ENCODE results near the gene PLS1. TPM values are rescaled to one million over a fixed set of nuclear protein-coding genes. Genes with fewer than 3 reads are reported as not detected.
A peak's percentile ranks its signal among the peaks of the same experiment; 100 is the strongest.
"Not testable (repeated sequence)": the region's sequence is repeated elsewhere in the genome, so short reads cannot be mapped to it uniquely, and the experiment has no call there.

PLS1 gene
- total RNA-seq, 2 donors from 2014 or later = 3.2 to 5.3 TPM

GRCh38 chr3:142691527-142691926 is 95.3 kb downstream of the PLS1 start:
- H3K27me3 Mint-ChIP-seq (ENCODE audit: low read depth) = no peaks in the 10 kb centered on the region
- no peaks in the 10 kb centered on the region for H3K9me3 Mint-ChIP-seq
- no peak overlapping the region for H3K4me3 Mint-ChIP-seq
- ATAC-seq (replicated peaks in 1 of 2) (no peak), DNase-seq (no peak)
- no peaks in the 10 kb centered on the region for H3K36me3 Mint-ChIP-seq (ENCODE audit: insufficient read depth in 2 of 2)
- H3K27ac Mint-ChIP-seq = no peak overlapping the region
- no peaks in the 10 kb centered on the region for H3K4me1 Mint-ChIP-seq (ENCODE audit: low read depth)

GRCh38 chr3:142693136-142693853 is 97.1 kb downstream of the PLS1 start:
- H3K27me3 Mint-ChIP-seq (ENCODE audit: low read depth) = no peaks in the 10 kb centered on the region
- H3K36me3 Mint-ChIP-seq (ENCODE audit: insufficient read depth in 2 of 2) = no peaks in the 10 kb centered on the region
- no peaks in the 10 kb centered on the region for H3K9me3 Mint-ChIP-seq
- ATAC-seq (replicated peaks in 1 of 2) (no peak), DNase-seq (no peak)
- H3K27ac Mint-ChIP-seq = no peak overlapping the region
- H3K4me3 Mint-ChIP-seq = no peak overlapping the region
- no peaks in the 10 kb centered on the region for H3K4me1 Mint-ChIP-seq (ENCODE audit: low read depth)

DNA sequence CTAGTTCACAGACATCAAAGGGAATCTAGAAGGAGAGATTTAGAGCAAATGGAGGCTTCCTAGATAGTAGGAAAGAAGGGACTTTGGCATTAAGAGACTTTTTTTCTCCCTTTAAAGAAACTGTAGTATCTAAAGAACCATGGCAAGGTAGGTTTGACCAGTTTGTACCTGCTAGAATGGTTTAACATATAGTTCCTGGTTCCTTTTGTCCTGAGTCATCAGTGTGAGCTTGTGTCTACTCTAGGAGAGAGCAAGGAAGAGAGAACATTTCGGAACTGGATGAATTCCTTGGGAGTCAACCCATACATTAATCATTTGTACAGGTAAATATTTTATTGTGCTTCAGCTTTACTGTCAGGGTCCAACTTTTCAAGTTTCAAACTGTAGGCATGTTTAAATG is 98.0 kb downstream of the PLS1 start:
- Mint-ChIP-seq H3K9me3 (no peaks in the 10 kb centered on the region), H3K4me1 (ENCODE audit: low read depth) (no peaks in the 10 kb centered on the region), H3K36me3 (ENCODE audit: insufficient read depth in 2 of 2) (no peaks in the 10 kb centered on the region), H3K27me3 (ENCODE audit: low read depth) (no peaks in the 10 kb centered on the region), H3K27ac (no peak overlapping the region), H3K4me3 (no peak overlapping the region)
- ATAC-seq (replicated peaks in 1 of 2) (no peak), DNase-seq (no peak)

GRCh38 chr3:142705198-142705597 is 109.0 kb downstream of the PLS1 start:
- Mint-ChIP-seq H3K4me3 (no peak overlapping the region), H3K27me3 (ENCODE audit: low read depth) (no peaks in the 10 kb centered on the region), H3K9me3 (no peaks in the 10 kb centered on the region), H3K27ac (no peak overlapping the region), H3K4me1 (ENCODE audit: low read depth) (peaks cover 8% of the 10 kb centered on the region), H3K36me3 (ENCODE audit: insufficient read depth in 2 of 2) (no peaks in the 10 kb centered on the region)
- no peak for DNase-seq
- ATAC-seq (replicated peaks in 1 of 2) = no peak

DNA sequence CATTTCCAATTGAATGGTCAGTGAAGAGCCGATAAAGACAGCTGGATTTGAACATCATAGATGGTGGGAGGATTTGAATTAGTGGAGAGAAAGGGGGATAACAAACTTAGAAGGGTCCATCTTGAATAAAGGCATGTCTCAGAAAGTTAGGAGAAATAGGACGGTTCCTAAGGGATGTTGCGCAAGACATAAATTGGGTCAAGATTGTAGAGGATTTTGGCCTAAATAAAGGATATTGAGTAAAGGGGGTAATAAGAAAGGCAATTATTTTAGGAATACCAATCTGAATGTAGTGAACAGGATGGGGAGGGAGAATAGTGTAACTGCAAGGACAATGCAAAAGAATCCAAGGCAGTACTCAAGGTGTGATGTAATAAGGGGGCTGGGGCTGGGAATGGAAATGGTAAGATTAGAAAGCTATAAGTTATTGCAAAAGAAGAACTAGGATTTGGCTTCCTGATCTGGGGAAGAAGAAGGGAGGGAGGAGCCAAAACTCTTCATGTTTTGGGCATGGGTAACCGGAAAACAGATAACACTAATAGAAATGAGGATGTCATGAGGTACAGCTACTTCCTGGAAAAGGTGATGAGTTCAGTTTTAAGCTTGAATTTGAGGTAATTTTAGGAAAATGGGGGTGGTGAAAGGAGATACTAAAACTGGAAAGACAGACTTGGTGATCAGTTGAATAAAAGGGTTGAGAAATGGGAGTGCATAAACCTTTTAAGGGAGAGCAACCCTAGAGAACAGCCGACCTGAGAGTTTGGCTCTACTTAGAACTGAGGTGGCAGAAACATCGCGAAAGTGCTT is 110.3 kb downstream of the PLS1 start:
- no peaks in the 10 kb centered on the region for H3K36me3 Mint-ChIP-seq (ENCODE audit: insufficient read depth in 2 of 2)
- no peaks in the 10 kb centered on the region for H3K27me3 Mint-ChIP-seq (ENCODE audit: low read depth)
- no peak overlapping the region for H3K27ac Mint-ChIP-seq
- H3K9me3 Mint-ChIP-seq = no peaks in the 10 kb centered on the region
- peaks cover 8% of the 10 kb centered on the region for H3K4me1 Mint-ChIP-seq (ENCODE audit: low read depth)
- ATAC-seq (replicated peaks in 1 of 2) (no peak), DNase-seq (no peak)
- H3K4me3 Mint-ChIP-seq = no peak overlapping the region

GRCh38 chr3:142709207-142709606 is 113.0 kb downstream of the PLS1 start:
- DNase-seq = no peak
- Mint-ChIP-seq H3K27me3 (ENCODE audit: low read depth) (no peaks in the 10 kb centered on the region), H3K4me1 (ENCODE audit: low read depth) (peaks cover 8% of the 10 kb centered on the region), H3K36me3 (ENCODE audit: insufficient read depth in 2 of 2) (no peaks in the 10 kb centered on the region), H3K9me3 (no peaks in the 10 kb centered on the region), H3K27ac (no peak overlapping the region), H3K4me3 (no peak overlapping the region)
- ATAC-seq (replicated peaks in 1 of 2) = no peak

- peaks cover 12% of the 10 kb centered on the region for H3K27me3 Mint-ChIP-seq (ENCODE audit: low read depth)
- not testable (repeated sequence) for DNase-seq; H3K4me1 Mint-ChIP-seq (ENCODE audit: low read depth); H3K27ac Mint-ChIP-seq; H3K36me3 Mint-ChIP-seq (ENCODE audit: insufficient read depth in 2 of 2); H3K4me3 Mint-ChIP-seq; H3K9me3 Mint-ChIP-seq; ATAC-seq (replicated peaks in 1 of 2)
Measured at GRCh38 chr3:142714882-142715281, 118.7 kb downstream of the PLS1 start.

GRCh38 chr3:142716102-142716501 is 119.9 kb downstream of the PLS1 start:
- no peaks in the 10 kb centered on the region for H3K9me3 Mint-ChIP-seq
- ATAC-seq (replicated peaks in 1 of 2) = no peak
- peaks cover 22% of the 10 kb centered on the region for H3K27me3 Mint-ChIP-seq (ENCODE audit: low read depth)
- no peaks in the 10 kb centered on the region for H3K36me3 Mint-ChIP-seq (ENCODE audit: insufficient read depth in 2 of 2)
- no peak overlapping the region for H3K4me3 Mint-ChIP-seq
- H3K27ac Mint-ChIP-seq = no peak overlapping the region
- no peaks in the 10 kb centered on the region for H3K4me1 Mint-ChIP-seq (ENCODE audit: low read depth)
- no peak for DNase-seq

DNA sequence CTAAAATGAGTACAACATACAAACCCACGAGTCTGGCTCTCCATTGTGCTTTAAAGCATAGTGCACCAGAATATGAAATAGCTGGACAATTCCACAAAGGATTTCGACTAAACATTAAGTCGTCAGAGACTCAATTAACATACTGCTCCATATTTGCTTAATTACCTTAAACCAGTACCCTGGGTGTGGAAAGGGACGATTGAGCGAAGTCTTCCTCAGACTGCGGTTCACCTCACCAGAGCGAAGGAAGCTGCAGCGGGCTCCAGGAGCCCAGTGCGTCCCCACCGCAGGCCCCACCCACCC is 127.4 kb downstream of the PLS1 start:
- Mint-ChIP-seq H3K4me1 (ENCODE audit: low read depth) (peaks cover 7% of the 10 kb centered on the region), H3K27me3 (ENCODE audit: low read depth) (peaks cover 47% of the 10 kb centered on the region), H3K4me3 (peak overlapping the region; percentile 65 to 81), H3K36me3 (ENCODE audit: insufficient read depth in 2 of 2) (peaks cover 0 to 1% of the 10 kb centered on the region in 2 donors), H3K27ac (no peak overlapping the region), H3K9me3 (peaks cover 0 to 2% of the 10 kb centered on the region in 2 donors)
- no peak for ATAC-seq (replicated peaks in 1 of 2)
- DNase-seq = peak in 1 of 2 donors; percentile 72

GRCh38 chr3:142723968-142724681 is 127.9 kb downstream of the PLS1 start, which contains the start of gene TRPC1:
TRPC1 (plus strand) TSS chr3:142724034; CDS start chr3:142724560, 526 bp downstream.
- Mint-ChIP-seq H3K4me1 (ENCODE audit: low read depth) (peaks cover 7% of the 10 kb centered on the region), H3K27ac (peak within 1 kb of the TSS; percentile 67), H3K9me3 (peaks cover 0 to 2% of the 10 kb centered on the region in 2 donors), H3K4me3 (peak within 1 kb of the TSS; percentile 90 to 93), H3K27me3 (ENCODE audit: low read depth) (peaks cover 47% of the 10 kb centered on the region), H3K36me3 (ENCODE audit: insufficient read depth in 2 of 2) (peaks cover 0 to 1% of the 10 kb centered on the region in 2 donors)
- peak; percentile 93 to 96 for ATAC-seq (replicated peaks in 1 of 2)
- DNase-seq = peak; percentile 72 to 79

GRCh38 chr3:142724682-142725356 is 128.6 kb downstream of the PLS1 start:
- Mint-ChIP-seq H3K4me3 (peak overlapping the region; percentile 90 to 93), H3K4me1 (ENCODE audit: low read depth) (peaks cover 7% of the 10 kb centered on the region), H3K36me3 (ENCODE audit: insufficient read depth in 2 of 2) (peaks cover 0 to 1% of the 10 kb centered on the region in 2 donors), H3K27me3 (ENCODE audit: low read depth) (peaks cover 42% of the 10 kb centered on the region), H3K9me3 (peaks cover 0 to 2% of the 10 kb centered on the region in 2 donors), H3K27ac (peak overlapping the region; percentile 89)
- peak; percentile 16 to 31 for ATAC-seq (replicated peaks in 1 of 2)
- peak in 1 of 2 donors; percentile 44 for DNase-seq

- Mint-ChIP-seq H3K27ac (peak overlapping the region; percentile 89), H3K4me1 (ENCODE audit: low read depth) (peaks cover 7% of the 10 kb centered on the region), H3K4me3 (peak overlapping the region; percentile 90 to 93), H3K27me3 (ENCODE audit: low read depth) (peaks cover 36% of the 10 kb centered on the region), H3K9me3 (peaks cover 0 to 2% of the 10 kb centered on the region in 2 donors), H3K36me3 (ENCODE audit: insufficient read depth in 2 of 2) (peaks cover 0 to 1% of the 10 kb centered on the region in 2 donors)
- ATAC-seq (replicated peaks in 1 of 2) (no peak), DNase-seq (no peak)
Measured at GRCh38 chr3:142725357-142725739, 129.2 kb downstream of the PLS1 start.

Measured in activated T-cell treated with anti-CD3 and anti-CD28 coated beads, Interleukin-2, amount 50 U/mL, for 72 hours (primary cell).